Right renal pelvis (tissue), 4 donors: ENCODE data around the gene WNT5A. TPM values are rescaled to one million over a fixed set of nuclear protein-coding genes. Genes with fewer than 3 reads are reported as not detected.
"Not testable (repeated sequence)": the region's sequence is repeated elsewhere in the genome, so short reads cannot be mapped to it uniquely, and the experiment has no call there.

Experiments
- DNase-seq, 4 donors: peaks; one replicate each; pipeline ENCODE4 v3.0.0-alpha.2; 2013; ENCODE audit warnings: low read depth in 4 of 4, low spot score in 3 of 4, missing footprints in 1 of 4
- polyA plus RNA-seq, 4 donors: library from polyadenylated mRNA; unstranded; fragments of 120-200 nt; gene quantifications; one replicate each; pipeline ENCODE4 v1.2.1, GENCODE V29; 2013; ENCODE audit not compliant: insufficient read length in 4 of 4

WNT5A gene
- polyA plus RNA-seq, 4 donors, result 35.5 to 61.2 (median 46.4) TPM

DNA sequence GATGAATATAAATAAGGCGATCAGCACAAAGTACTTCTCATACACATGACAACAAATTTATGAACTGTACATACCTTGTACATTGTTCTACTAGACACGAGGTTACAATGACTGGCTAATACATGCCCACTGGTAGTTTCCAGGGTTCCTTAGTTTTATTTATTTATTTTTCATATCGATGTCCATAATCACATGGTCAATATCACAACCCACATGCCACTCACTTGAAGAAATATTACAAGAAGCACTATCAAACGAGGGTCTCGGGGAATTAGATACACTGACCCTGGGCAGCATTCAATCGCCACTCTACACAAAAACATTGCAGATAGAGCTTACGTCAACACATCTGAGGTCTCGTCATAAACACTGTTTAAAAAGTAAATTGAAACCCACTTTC lies 21.2 kb upstream of the WNT5A start:
- DNase-seq, result no peak

DNA sequence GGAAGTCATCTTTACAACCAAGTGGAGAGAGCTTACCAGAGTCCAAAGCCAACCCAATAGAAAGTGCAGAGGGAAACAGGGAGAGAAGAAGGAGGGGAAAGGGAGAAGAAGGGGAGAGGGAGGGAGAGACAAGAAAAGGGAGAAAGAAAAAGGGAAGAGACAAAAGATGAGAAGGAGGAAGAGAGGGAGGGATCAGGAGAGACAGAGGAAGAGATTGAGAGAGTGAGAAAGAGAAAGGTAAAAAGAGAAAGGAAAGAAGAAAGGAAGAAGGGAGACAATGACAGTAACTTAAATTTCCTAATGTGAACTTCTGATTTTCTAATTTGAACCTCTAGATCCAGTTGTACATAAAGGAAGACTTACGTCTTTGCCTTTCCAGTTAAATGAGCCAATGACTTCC lies 20.7 kb upstream of the WNT5A start:
- no peak for DNase-seq

- DNase-seq, result no peak
These were observed 18.7 kb upstream of the WNT5A start for GRCh38 chr3:55505776-55506175.

DNA sequence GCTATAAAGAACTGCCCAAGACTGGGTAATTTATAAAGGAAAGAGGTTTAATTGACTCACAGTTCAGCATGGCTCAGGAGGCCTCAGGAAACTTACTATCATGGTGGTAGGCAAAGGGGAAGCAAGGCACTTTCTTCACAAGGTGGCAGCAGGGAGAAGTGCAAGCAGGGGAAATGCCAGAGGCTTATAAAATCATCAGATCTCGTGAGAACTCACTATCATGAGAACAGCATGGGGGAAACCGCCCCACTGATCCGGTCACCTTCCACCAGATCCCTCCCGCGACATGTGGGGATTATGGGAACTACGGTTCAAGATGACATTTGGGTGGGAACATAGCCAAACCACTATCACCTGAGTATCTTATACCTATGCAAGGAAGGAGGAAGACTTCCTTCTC lies 18.0 kb upstream of the WNT5A start:
- not testable (repeated sequence) for DNase-seq

DNA sequence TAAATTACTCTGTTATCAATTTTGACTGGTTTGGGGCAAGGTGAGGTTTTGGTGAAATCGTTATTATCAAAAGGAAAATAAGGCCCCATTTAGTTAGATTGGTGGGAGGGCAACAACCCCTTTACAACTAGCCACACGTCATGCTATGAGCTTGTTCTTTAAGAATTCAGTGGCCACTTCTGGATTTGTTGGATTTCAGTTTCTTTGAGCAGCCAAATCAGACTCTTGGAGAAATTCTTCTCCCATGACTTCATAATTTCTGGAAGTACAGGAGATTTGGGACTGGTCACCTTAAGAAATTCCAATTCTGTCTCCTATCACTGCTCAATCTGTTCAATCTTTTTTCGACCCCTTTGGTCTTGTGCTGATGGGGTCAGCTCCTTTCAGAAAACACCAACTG lies 14.8 kb upstream of the WNT5A start:
- no peak for DNase-seq

GRCh38 chr3:55500555-55501330 lies 13.6 kb upstream of the WNT5A start:
- no peak for DNase-seq

- no peak for DNase-seq
These were observed 11.4 kb upstream of the WNT5A start for GRCh38 chr3:55498520-55498919.

DNA sequence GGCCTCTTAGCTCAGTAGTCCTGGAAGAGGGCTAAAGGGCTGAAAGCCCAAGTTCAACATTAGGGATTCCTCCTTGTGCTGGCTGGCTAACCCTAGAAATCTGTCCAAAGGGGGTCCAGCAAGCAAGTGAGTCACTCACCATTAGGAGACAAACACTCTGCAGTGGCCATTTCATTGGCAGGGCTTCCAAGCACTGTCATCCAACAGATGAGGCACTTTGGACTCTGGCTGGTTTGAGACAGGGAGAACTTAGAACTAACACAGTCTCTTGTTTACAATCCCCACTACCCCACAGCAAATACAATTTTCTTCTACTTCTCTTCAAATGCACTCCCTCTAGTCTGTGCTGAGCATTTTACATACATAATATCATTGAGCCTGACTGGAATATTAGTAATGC lies 10.1 kb upstream of the WNT5A start:
- DNase-seq, result no peak

GRCh38 chr3:55494976-55495375 lies 7.9 kb upstream of the WNT5A start:
- DNase-seq, result no peak

GRCh38 chr3:55492976-55493375 lies 5.9 kb upstream of the WNT5A start:
- no peak for DNase-seq

DNA sequence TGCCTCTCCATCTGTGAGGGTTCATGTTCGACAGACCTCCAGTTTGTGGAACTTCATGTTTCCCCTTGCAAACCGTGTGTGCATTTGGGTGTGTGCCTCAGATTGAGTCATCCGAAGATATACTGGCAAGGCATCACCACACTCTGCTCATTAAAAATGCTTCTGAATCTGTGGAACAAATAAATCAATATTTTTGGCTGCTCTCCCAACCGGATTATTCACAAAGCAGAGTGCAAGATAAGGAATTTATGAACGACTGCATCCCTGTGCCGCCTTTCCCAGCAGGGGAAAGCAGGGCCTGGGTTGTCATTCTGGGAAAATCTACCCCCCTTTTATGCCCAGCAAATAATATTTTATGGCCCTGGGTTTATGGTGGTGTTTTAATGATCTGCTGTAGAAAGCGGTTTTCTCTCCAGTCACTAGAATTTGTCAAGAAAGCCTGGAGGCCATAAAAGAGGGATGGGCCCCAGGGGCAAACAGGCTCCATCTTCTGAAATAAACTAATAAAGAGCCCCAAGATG lies 4.2 kb upstream of the WNT5A start:
- no peak for DNase-seq

DNA sequence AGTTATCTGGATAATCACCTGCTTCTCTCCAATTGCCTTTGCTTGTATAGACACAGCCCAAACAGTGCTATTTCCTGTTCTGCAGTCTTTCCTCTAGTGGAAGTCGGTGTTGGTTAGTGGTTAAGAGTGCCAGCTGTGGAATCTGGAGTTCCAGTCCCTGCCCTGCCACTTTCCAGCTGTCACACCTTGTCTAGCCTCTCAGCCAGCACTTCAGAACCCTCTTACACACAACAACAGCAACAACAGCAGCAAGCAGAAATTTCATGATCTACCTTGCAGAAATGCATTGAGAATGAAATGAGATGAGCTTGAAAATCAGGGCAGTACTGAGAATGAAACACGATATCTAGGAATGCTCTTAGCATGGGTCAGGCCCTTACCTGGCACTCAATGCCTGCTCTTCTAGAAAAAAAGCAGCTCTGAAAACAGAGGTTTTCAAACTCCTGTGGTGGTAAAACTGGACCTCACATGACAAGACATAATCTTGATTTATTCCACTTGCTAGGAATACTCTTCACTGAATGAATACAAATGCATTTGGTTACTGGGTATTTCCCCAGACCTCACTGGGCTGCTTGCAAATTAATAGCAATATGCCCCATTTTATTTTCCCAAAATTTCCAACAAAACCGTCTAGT lies 3.3 kb upstream of the WNT5A start:
- DNase-seq, result no peak

- DNase-seq, result no peak
These were observed 2.7 kb upstream of the WNT5A start for GRCh38 chr3:55489798-55490132.

GRCh38 chr3:55488398-55489055 lies 1.4 kb upstream of the WNT5A start:
- DNase-seq, result peak in 1 of 4 donors; percentile 80

DNA sequence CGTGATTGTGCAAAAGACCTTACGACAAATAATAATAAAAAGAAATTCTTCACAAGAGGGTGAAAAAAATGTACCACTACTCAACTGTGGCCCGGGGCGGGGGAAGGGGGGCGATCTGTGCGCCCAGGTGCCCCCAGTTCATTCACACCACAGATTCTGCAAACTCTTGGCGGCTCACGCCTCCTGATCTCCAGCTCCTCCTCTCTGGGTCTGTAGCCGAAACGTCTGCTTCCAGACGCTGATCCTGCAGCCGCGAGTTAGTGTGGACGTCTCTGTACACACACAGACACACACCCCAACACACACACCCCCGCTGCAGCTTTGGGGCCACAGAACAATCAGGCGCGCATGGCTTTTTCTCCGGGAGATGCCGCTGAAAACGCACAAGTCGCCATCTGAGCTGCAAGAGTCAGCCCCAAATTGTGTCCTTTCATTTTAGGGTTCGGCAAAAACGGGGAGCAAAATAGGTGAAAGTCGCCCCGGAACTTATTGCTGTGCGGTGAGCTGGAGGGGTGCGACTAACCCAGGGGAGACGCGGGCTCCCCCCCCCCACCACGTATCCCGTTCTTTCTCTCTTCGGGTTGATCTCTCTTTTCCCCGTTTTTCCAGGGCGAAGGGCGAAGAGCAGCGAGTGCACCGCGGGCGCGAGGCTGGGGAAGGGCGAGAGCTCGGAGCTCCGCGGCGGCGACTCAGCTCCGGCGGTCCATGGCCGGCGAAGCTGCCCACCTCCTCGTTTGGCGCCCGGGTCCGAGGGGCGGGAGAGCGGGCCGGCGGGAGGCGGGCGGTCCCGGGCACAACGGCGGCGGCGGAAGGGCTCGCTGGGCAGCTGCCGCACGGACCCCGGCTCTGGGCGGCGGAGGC lies 505 bp upstream of the WNT5A start:
- no peak for DNase-seq

- DNase-seq, result no peak
These were observed 827 bp downstream of the WNT5A start for GRCh38 chr3:55486101-55486856.

GRCh38 chr3:55484801-55485791 lies 2.0 kb downstream of the WNT5A start:
- peak in 2 of 4 donors; percentile 77 to 78 for DNase-seq

- DNase-seq, result no peak
These were observed 2.9 kb downstream of the WNT5A start for GRCh38 chr3:55484191-55484689.
